ENCODE results near the gene SENP2. TPM values are rescaled to one million over a fixed set of nuclear protein-coding genes. Genes with fewer than 3 reads are reported as not detected.

SENP2 gene
- total and polyA plus RNA-seq, 7 experiments from 2014 or later: 11.0 to 59.2 (median 40.8) TPM

GRCh38 chr3:185647134-185647879, 61.2 kb downstream of the SENP2 start:
- H3K27ac Mint-ChIP-seq: no peak overlapping the region

DNA sequence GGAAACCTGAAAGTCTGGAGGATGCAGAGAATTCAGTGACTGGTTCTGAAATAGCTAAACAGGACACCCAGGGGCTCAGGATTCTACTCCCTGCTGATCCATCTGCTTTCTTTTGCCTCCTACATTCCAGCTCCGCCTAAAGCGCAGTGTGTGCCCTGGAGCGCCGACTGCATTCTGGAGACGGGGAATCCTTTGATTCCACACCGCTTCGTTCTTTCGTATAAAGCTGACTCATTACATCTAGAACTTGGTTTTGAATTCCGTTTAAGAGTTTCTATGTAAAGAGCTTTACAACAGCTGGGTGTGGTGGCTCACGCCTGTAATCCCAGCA, 61.8 kb downstream of the SENP2 start:
- no peak overlapping the region for H3K4me3 Mint-ChIP-seq
- H3K36me3 ChIP-seq (ENCODE audit: control insufficient read depth in 2 of 3, insufficient read depth in 3 of 3, low read length in 3 of 3): no peaks in the 10 kb centered on the region
- no peaks in the 10 kb centered on the region for H3K9me3 Mint-ChIP-seq
- H3K9me3 ChIP-seq (ENCODE audit: control insufficient read depth in 2 of 3, low read length in 3 of 3): no peaks in the 10 kb centered on the region
- H3K36me3 Mint-ChIP-seq: no peaks in the 10 kb centered on the region
- no peak overlapping the region for H3K27ac Mint-ChIP-seq
- DNase-seq (no peak), ATAC-seq (no peak)
- no peak overlapping the region for H3K4me3 ChIP-seq (ENCODE audit: low read length)
- no peaks in the 10 kb centered on the region for H3K27me3 ChIP-seq (ENCODE audit: control insufficient read depth in 2 of 2, insufficient read depth in 2 of 2, low read length in 2 of 2)
- intact Hi-C loops (cut with micrococcal nuclease): no loop called here
- peaks cover 9 to 28% (median 19%) of the 10 kb centered on the region in 5 donors for H3K27me3 Mint-ChIP-seq
- H3K4me1 ChIP-seq (ENCODE audit: control insufficient read depth in 2 of 2, insufficient read depth in 2 of 2, low read length in 2 of 2): no peaks in the 10 kb centered on the region
- ChIA-PET POLR2A (no interaction called here), CTCF (interaction anchor here (1.0 kb wide), 1 partner anchor 11 kb away, joined by 5 read pairs; no protein-coding TSS in a partner anchor)
- peaks cover 0 to 6% (median 0%) of the 10 kb centered on the region in 7 donors for H3K4me1 Mint-ChIP-seq
- no peak overlapping the region for H3K27ac ChIP-seq (ENCODE audit: low read depth, low read length)

More at GRCh38 chr3:185647134-185647879, 61.2 kb downstream of the SENP2 start:
- intact Hi-C loops (cut with micrococcal nuclease): no loop called here
- Histone ChIP-seq H3K36me3 (ENCODE audit: control insufficient read depth in 2 of 3, insufficient read depth in 3 of 3, low read length in 3 of 3) (no peaks in the 10 kb centered on the region), H3K27ac (ENCODE audit: low read depth, low read length) (no peak overlapping the region), H3K4me3 (ENCODE audit: low read length) (no peak overlapping the region), H3K27me3 (ENCODE audit: control insufficient read depth in 2 of 2, insufficient read depth in 2 of 2, low read length in 2 of 2) (no peaks in the 10 kb centered on the region), H3K4me1 (ENCODE audit: control insufficient read depth in 2 of 2, insufficient read depth in 2 of 2, low read length in 2 of 2) (no peaks in the 10 kb centered on the region), H3K9me3 (ENCODE audit: control insufficient read depth in 2 of 3, low read length in 3 of 3) (no peaks in the 10 kb centered on the region)
- no peak for DNase-seq
- CTCF ChIA-PET: interaction anchor here (1.0 kb wide), 1 partner anchor 12 kb away, joined by 5 read pairs; no protein-coding TSS in a partner anchor
- POLR2A ChIA-PET: no interaction called here
- Mint-ChIP-seq H3K4me1 (peaks cover 0 to 6% (median 0%) of the 10 kb centered on the region in 7 donors), H3K4me3 (no peak overlapping the region), H3K36me3 (no peaks in the 10 kb centered on the region), H3K27me3 (peaks cover 9 to 28% (median 19%) of the 10 kb centered on the region in 5 donors), H3K9me3 (no peaks in the 10 kb centered on the region)
- ATAC-seq: no peak

DNA sequence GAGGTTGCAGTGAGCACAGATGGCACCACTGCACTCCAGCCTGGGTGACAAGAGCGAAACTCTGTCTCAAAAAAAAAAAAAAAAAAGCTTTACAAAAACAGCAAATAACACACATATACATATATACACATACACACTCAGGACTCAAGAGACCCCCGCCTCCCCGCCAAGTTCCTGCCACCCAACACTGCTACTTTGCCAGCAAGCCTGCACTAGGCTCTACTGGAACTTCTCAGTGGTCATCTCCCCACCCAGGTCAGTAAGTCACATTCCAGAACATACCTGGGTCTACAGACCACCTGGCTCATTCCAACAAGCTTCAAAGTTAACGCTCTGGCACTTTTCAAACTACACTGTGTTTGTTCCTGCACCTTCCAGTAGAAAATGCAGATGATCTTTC, 62.3 kb downstream of the SENP2 start:
- intact Hi-C loops (cut with micrococcal nuclease): no loop called here
- Histone ChIP-seq H3K9me3 (ENCODE audit: control insufficient read depth in 2 of 3, low read length in 3 of 3) (no peaks in the 10 kb centered on the region), H3K4me1 (ENCODE audit: control insufficient read depth in 2 of 2, insufficient read depth in 2 of 2, low read length in 2 of 2) (no peaks in the 10 kb centered on the region), H3K27ac (ENCODE audit: low read depth, low read length) (no peak overlapping the region), H3K27me3 (ENCODE audit: control insufficient read depth in 2 of 2, insufficient read depth in 2 of 2, low read length in 2 of 2) (no peaks in the 10 kb centered on the region), H3K36me3 (ENCODE audit: control insufficient read depth in 2 of 3, insufficient read depth in 3 of 3, low read length in 3 of 3) (no peaks in the 10 kb centered on the region), H3K4me3 (ENCODE audit: low read length) (no peak overlapping the region)
- H3K27me3 Mint-ChIP-seq: peaks cover 9 to 28% (median 19%) of the 10 kb centered on the region in 5 donors
- DNase-seq (no peak), ATAC-seq (no peak)
- no peak overlapping the region for H3K4me3 Mint-ChIP-seq
- H3K4me1 Mint-ChIP-seq: peaks cover 0 to 6% (median 0%) of the 10 kb centered on the region in 7 donors
- ChIA-PET POLR2A (no interaction called here), CTCF (interaction anchor here (1.0 kb wide), 1 partner anchor 11 kb away, joined by 5 read pairs; no protein-coding TSS in a partner anchor)
- H3K36me3 Mint-ChIP-seq: no peaks in the 10 kb centered on the region
- no peak overlapping the region for H3K27ac Mint-ChIP-seq
- no peaks in the 10 kb centered on the region for H3K9me3 Mint-ChIP-seq

- Mint-ChIP-seq H3K27me3 (peaks cover 7 to 28% (median 19%) of the 10 kb centered on the region in 5 donors), H3K27ac (no peak overlapping the region), H3K36me3 (no peaks in the 10 kb centered on the region), H3K4me3 (no peak overlapping the region), H3K4me1 (peaks cover 0 to 6% (median 0%) of the 10 kb centered on the region in 7 donors), H3K9me3 (no peaks in the 10 kb centered on the region)
- intact Hi-C loops (cut with micrococcal nuclease): no loop called here
- DNase-seq (no peak), ATAC-seq (peak; percentile 28)
- H3K36me3 ChIP-seq (ENCODE audit: control insufficient read depth in 2 of 3, insufficient read depth in 3 of 3, low read length in 3 of 3): no peaks in the 10 kb centered on the region
- H3K4me1 ChIP-seq (ENCODE audit: control insufficient read depth in 2 of 2, insufficient read depth in 2 of 2, low read length in 2 of 2): no peaks in the 10 kb centered on the region
- H3K27me3 ChIP-seq (ENCODE audit: control insufficient read depth in 2 of 2, insufficient read depth in 2 of 2, low read length in 2 of 2): no peaks in the 10 kb centered on the region
- no peak overlapping the region for H3K4me3 ChIP-seq (ENCODE audit: low read length)
- H3K9me3 ChIP-seq (ENCODE audit: control insufficient read depth in 2 of 3, low read length in 3 of 3): no peaks in the 10 kb centered on the region
- H3K27ac ChIP-seq (ENCODE audit: low read depth, low read length): no peak overlapping the region
- POLR2A ChIA-PET: no interaction called here
- CTCF ChIA-PET: no interaction called here
These were observed 63.3 kb downstream of the SENP2 start for GRCh38 chr3:185649414-185649813.

DNA sequence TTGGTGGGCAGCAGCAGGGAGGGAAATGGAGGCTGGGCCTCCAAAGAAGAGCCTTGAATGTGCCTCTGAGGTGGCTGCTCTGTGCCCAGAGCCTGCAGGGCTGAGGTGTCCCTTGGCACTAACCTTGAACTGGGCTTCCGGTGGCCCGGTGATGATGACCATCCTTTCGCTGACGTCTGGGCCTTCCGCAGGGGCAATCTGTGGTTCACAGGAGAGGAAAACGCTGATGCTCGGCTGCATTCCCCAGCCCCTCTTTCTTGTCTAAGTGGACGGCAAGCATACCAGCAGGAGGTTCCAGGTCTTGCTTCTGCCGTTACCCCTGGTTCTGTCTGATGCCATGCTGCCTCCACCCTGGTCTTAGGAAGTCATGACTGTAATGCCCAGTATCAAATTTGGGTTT, 65.9 kb downstream of the SENP2 start:
- no peaks in the 10 kb centered on the region for H3K36me3 Mint-ChIP-seq
- Histone ChIP-seq H3K9me3 (ENCODE audit: control insufficient read depth in 2 of 3, low read length in 3 of 3) (no peaks in the 10 kb centered on the region), H3K27ac (ENCODE audit: low read depth, low read length) (no peak overlapping the region), H3K4me1 (ENCODE audit: control insufficient read depth in 2 of 2, insufficient read depth in 2 of 2, low read length in 2 of 2) (no peaks in the 10 kb centered on the region), H3K4me3 (ENCODE audit: low read length) (no peak overlapping the region), H3K36me3 (ENCODE audit: control insufficient read depth in 2 of 3, insufficient read depth in 3 of 3, low read length in 3 of 3) (no peaks in the 10 kb centered on the region), H3K27me3 (ENCODE audit: control insufficient read depth in 2 of 2, insufficient read depth in 2 of 2, low read length in 2 of 2) (no peaks in the 10 kb centered on the region)
- no peak overlapping the region for H3K27ac Mint-ChIP-seq
- intact Hi-C loops (cut with micrococcal nuclease): no loop called here
- DNase-seq (no peak), ATAC-seq (no peak)
- H3K4me1 Mint-ChIP-seq: peaks cover 0 to 3% (median 0%) of the 10 kb centered on the region in 7 donors
- no peaks in the 10 kb centered on the region for H3K9me3 Mint-ChIP-seq
- CTCF ChIA-PET: no interaction called here
- POLR2A ChIA-PET: no interaction called here
- H3K27me3 Mint-ChIP-seq: peaks cover 0 to 12% (median 3%) of the 10 kb centered on the region in 5 donors
- no peak overlapping the region for H3K4me3 Mint-ChIP-seq

GRCh38 chr3:185653949-185654757, 68.1 kb downstream of the SENP2 start:
- Mint-ChIP-seq H3K27me3 (peaks cover 0 to 12% (median 0%) of the 10 kb centered on the region in 5 donors), H3K9me3 (no peaks in the 10 kb centered on the region), H3K4me3 (no peak overlapping the region), H3K4me1 (no peaks in the 10 kb centered on the region), H3K36me3 (no peaks in the 10 kb centered on the region), H3K27ac (no peak overlapping the region)
- no peaks in the 10 kb centered on the region for H3K4me1 ChIP-seq (ENCODE audit: control insufficient read depth in 2 of 2, insufficient read depth in 2 of 2, low read length in 2 of 2)
- no peak for DNase-seq
- ChIA-PET POLR2A (no interaction called here), CTCF (no interaction called here)
- no peaks in the 10 kb centered on the region for H3K9me3 ChIP-seq (ENCODE audit: control insufficient read depth in 2 of 3, low read length in 3 of 3)
- intact Hi-C loops (cut with micrococcal nuclease): no loop called here
- ATAC-seq: no peak
- H3K36me3 ChIP-seq (ENCODE audit: control insufficient read depth in 2 of 3, insufficient read depth in 3 of 3, low read length in 3 of 3): no peaks in the 10 kb centered on the region
- no peak overlapping the region for H3K4me3 ChIP-seq (ENCODE audit: low read length)
- H3K27ac ChIP-seq (ENCODE audit: low read depth, low read length): no peak overlapping the region
- H3K27me3 ChIP-seq (ENCODE audit: control insufficient read depth in 2 of 2, insufficient read depth in 2 of 2, low read length in 2 of 2): no peaks in the 10 kb centered on the region

Data from naive thymus-derived CD4-positive, alpha-beta T cell (primary cell).